HUES48 (cell line): Measurements from ENCODE around the gene SERPINB1.
A peak's percentile ranks its signal among the peaks of the same experiment; 100 is the strongest.

Source experiments
- H3K27ac ChIP-seq: one replicate; pipeline ENCODE4 v1.7.0; 2013; ENCODE audit warnings: low read depth, low read length, inconsistent platforms
- H3K27me3 ChIP-seq: 2 replicates; pipeline ENCODE4 v1.6.1; 2013; ENCODE audit warnings: mild to moderate bottlenecking, low read length; ENCODE audit not compliant: control insufficient read depth, insufficient read depth
- H3K36me3 ChIP-seq: 2 replicates; pipeline ENCODE4 v1.6.1; 2013; ENCODE audit warnings: low read length; ENCODE audit not compliant: control insufficient read depth, insufficient read depth
- H3K4me1 ChIP-seq: 2 replicates; pipeline ENCODE4 v1.6.1; 2013; ENCODE audit warnings: mild to moderate bottlenecking, low read length; ENCODE audit not compliant: control insufficient read depth, insufficient read depth
- H3K4me3 ChIP-seq: 2 replicates; pipeline ENCODE4 v1.5.1; 2013; ENCODE audit warnings: mild to moderate bottlenecking, low read depth, low read length
- H3K9ac ChIP-seq: 2 replicates; pipeline ENCODE4 v1.6.1; 2013; ENCODE audit warnings: mild to moderate bottlenecking, low read depth, low read length, moderate library complexity
- H3K9me3 ChIP-seq: 2 replicates; pipeline ENCODE4 v1.6.1; 2013; ENCODE audit warnings: low read length; ENCODE audit not compliant: control insufficient read depth, insufficient read depth

The SERPINB1 gene

GRCh38 chr6:2844008-2844407 is 2.3 kb upstream of the SERPINB1 start:
- Histone ChIP-seq H3K9ac (no peak overlapping the region), H3K27ac (no peak overlapping the region), H3K9me3 (no peaks in the 10 kb centered on the region), H3K36me3 (no peaks in the 10 kb centered on the region), H3K27me3 (no peaks in the 10 kb centered on the region), H3K4me3 (no peak overlapping the region), H3K4me1 (peaks cover 36% of the 10 kb centered on the region)

- 0 out of 2 replicates have a peak, but pooled peaks cover 2% of the 10 kb centered on the region for H3K36me3 ChIP-seq
- no peaks in the 10 kb centered on the region for H3K9me3 ChIP-seq
- H3K4me3 ChIP-seq = no peak overlapping the region
- no peaks in the 10 kb centered on the region for H3K27me3 ChIP-seq
- H3K27ac ChIP-seq = no peak overlapping the region
- H3K9ac ChIP-seq = no peak overlapping the region
- H3K4me1 ChIP-seq = peaks cover 28% of the 10 kb centered on the region
Measured at GRCh38 chr6:2843138-2843740, 1.6 kb upstream of the SERPINB1 start.

DNA sequence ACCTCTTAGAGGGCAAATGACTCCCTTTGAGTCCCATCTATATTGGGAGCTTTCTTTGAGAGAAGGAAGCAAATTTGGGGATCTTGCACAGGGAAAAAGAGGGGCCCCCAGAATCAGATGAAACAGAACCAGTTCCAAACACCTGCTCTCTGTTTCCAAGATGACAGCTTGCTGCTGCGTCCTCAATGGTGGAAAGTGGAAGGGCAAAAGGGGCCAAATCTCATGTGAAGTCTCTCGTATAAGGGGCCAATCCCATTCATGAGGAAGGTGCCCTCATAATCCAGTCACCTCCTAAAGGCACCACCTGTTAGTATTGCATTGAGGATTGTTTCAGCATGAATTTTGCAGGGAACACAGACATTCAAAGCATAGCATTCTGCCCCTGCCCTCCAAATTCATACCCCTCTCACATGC is 483 bp upstream of the SERPINB1 start:
- H3K36me3 ChIP-seq = 0 out of 2 replicates have a peak, but pooled peaks cover 3% of the 10 kb centered on the region
- peaks cover 27% of the 10 kb centered on the region for H3K4me1 ChIP-seq
- no peaks in the 10 kb centered on the region for H3K9me3 ChIP-seq
- H3K27ac ChIP-seq = peak overlapping the region; percentile 84
- no peaks in the 10 kb centered on the region for H3K27me3 ChIP-seq
- peak overlapping the region; percentile 60 for H3K4me3 ChIP-seq
- no peak overlapping the region for H3K9ac ChIP-seq

DNA sequence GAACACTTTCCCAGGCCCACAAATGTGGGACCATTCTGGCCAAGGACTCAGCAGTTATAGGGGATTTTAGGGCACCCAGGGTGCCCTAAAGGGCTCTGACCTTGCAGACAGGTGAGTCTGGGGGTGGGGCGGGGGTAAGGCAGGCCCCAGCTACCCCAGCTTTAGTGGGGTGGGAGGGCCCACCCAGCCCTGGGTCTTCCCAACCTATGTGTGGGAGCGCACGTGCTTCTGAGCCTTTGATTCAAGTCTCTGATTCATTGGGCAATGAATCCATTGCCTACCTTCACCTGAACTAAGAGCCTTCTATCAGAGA is 958 bp downstream of the SERPINB1 start:
- H3K4me1 ChIP-seq = peaks cover 19% of the 10 kb centered on the region
- H3K36me3 ChIP-seq = 0 out of 2 replicates have a peak, but pooled peaks cover 4% of the 10 kb centered on the region
- no peaks in the 10 kb centered on the region for H3K27me3 ChIP-seq
- no peaks in the 10 kb centered on the region for H3K9me3 ChIP-seq
- peak overlapping the region; percentile 84 for H3K27ac ChIP-seq
- peak overlapping the region; percentile 60; the same call in 1 of the 2 replicates for H3K4me3 ChIP-seq
- no peak overlapping the region for H3K9ac ChIP-seq

- Histone ChIP-seq H3K4me3 (no peak overlapping the region), H3K27me3 (no peaks in the 10 kb centered on the region), H3K4me1 (peaks cover 19% of the 10 kb centered on the region), H3K36me3 (0 out of 2 replicates have a peak, but pooled peaks cover 8% of the 10 kb centered on the region), H3K27ac (peak overlapping the region; percentile 84), H3K9me3 (no peaks in the 10 kb centered on the region), H3K9ac (no peak overlapping the region)
Measured at GRCh38 chr6:2839982-2840748, 1.5 kb downstream of the SERPINB1 start.

DNA sequence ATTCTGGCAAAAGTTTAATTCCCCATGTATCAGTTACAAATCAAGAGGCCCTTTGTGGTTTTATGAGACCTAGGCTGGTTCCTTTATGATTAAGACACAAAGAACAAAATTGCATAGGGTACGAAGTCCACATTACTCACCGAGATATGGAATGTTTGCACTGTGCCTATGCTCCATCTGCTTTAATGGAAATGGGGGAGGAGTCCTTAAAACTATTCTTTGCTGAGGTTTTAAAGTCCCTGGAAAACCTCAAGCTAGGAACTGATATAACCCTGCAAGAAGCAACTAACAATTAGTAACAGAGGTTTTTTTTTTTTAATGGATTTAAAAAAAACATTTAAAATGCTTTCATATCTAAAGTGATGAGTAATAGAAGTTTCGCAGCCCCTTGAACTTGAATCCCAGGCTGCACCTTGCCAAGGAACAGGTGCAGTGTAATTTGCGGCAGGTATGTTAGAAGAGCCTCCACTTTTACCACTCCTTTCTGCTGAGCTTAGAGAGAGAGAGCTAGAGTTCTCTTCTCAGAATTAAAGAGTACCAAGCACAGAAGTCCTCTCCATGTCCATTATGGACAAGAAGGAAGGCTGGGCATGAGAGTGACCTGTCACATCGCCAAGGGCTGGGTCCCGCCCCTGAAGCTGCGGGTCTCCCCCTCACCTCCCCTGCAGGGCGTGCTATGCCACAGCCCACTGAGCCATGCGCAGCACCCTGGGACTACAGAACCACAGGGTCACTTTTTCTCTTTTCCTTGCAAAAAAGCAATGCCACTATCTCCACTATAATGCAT is 2.3 kb downstream of the SERPINB1 start:
- Histone ChIP-seq H3K9ac (no peak overlapping the region), H3K27me3 (no peaks in the 10 kb centered on the region), H3K4me1 (peaks cover 19% of the 10 kb centered on the region)

DNA sequence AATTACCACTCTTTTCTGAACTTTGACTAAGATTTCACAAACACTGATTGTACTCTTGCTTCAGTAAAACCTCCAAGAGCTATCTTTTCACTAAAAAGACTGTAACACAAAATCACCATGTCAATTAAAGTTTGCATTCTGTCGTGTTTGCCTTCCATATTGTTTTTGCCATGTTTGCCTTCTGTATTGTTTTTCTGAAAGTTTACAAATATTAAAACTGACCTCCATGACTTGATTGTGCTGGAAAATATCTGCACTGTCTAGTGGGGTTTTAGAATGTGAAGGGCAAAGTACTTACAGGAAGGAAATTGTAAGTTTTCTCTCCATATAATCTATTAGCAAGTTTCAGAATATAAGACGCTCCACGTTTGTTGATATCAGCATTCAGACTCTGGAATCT is 3.4 kb downstream of the SERPINB1 start:
- Histone ChIP-seq H3K4me3 (no peak overlapping the region), H3K36me3 (peaks cover 16% of the 10 kb centered on the region; the same call in 1 of the 2 replicates)

More for the DNA sequence above, 2.3 kb downstream of the SERPINB1 start:
- Histone ChIP-seq H3K4me3 (no peak overlapping the region), H3K36me3 (peaks cover 16% of the 10 kb centered on the region; the same call in 1 of the 2 replicates), H3K9me3 (no peaks in the 10 kb centered on the region), H3K27ac (no peak overlapping the region)

GRCh38 chr6:2834262-2834661 is 7.4 kb downstream of the SERPINB1 start:
- no peak overlapping the region for H3K9ac ChIP-seq
- H3K36me3 ChIP-seq = peaks cover 16% of the 10 kb centered on the region; the same call in 1 of the 2 replicates
- H3K4me3 ChIP-seq = no peak overlapping the region

More for the DNA sequence above, 3.4 kb downstream of the SERPINB1 start:
- no peaks in the 10 kb centered on the region for H3K27me3 ChIP-seq
- H3K9me3 ChIP-seq = no peaks in the 10 kb centered on the region
- no peak overlapping the region for H3K27ac ChIP-seq
- H3K4me1 ChIP-seq = peaks cover 19% of the 10 kb centered on the region
- H3K9ac ChIP-seq = no peak overlapping the region

GRCh38 chr6:2831392-2831791 is 10.3 kb downstream of the SERPINB1 start:
- H3K27me3 ChIP-seq = no peaks in the 10 kb centered on the region
- no peak overlapping the region for H3K9ac ChIP-seq
- H3K9me3 ChIP-seq = no peaks in the 10 kb centered on the region
- peaks cover 13% of the 10 kb centered on the region; the same call in 1 of the 2 replicates for H3K36me3 ChIP-seq
- H3K4me3 ChIP-seq = no peak overlapping the region
- no peak overlapping the region for H3K27ac ChIP-seq
- no peaks in the 10 kb centered on the region for H3K4me1 ChIP-seq

More at GRCh38 chr6:2834262-2834661, 7.4 kb downstream of the SERPINB1 start:
- Histone ChIP-seq H3K9me3 (no peaks in the 10 kb centered on the region), H3K27me3 (no peaks in the 10 kb centered on the region), H3K27ac (no peak overlapping the region), H3K4me1 (no peaks in the 10 kb centered on the region)

GRCh38 chr6:2830183-2830582 is 11.5 kb downstream of the SERPINB1 start:
- Histone ChIP-seq H3K36me3 (peaks cover 8% of the 10 kb centered on the region; the same call in 1 of the 2 replicates), H3K4me3 (no peak overlapping the region), H3K27ac (no peak overlapping the region), H3K9ac (no peak overlapping the region), H3K4me1 (no peaks in the 10 kb centered on the region), H3K27me3 (no peaks in the 10 kb centered on the region), H3K9me3 (no peaks in the 10 kb centered on the region)
